GM10266 (cell line): ENCODE data around the gene ERC2.

Source experiments
- DNase-seq: peaks from one replicate; pipeline ENCODE4 v3.0.0; 2012; ENCODE audit errors: extremely low spot score
- TF ChIP-seq, protein P1 (sequence below): IDR thresholded peaks from 2 replicates; pipeline ENCODE4 v1.5.1; 2012; ENCODE audit warnings: mild to moderate bottlenecking, low read depth; ENCODE audit not compliant: control insufficient read depth, insufficient read depth; ENCODE audit errors: missing control alignments

The ERC2 gene

DNA sequence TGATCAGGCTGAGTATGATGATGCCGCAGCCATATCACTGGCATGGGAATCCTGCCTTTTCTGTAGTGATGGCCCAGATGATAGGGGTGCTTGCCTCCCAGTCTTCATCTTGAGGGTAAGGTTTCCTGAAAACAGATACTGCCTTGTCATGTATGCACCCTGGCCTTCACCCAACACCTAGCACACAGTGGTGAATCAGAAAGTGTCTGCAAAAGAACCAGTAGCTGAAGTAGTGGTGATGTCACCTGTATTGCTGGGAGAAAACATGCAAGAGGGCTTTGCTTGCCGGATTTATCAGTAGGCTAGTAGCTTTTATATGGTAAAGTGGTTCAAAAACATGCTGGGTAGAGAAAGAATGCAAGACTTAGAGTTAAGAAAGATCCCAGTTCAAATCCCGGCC, 561.4 kb downstream of the ERC2 start:
- no peak for DNase-seq
- TF ChIP-seq, protein P1, sequence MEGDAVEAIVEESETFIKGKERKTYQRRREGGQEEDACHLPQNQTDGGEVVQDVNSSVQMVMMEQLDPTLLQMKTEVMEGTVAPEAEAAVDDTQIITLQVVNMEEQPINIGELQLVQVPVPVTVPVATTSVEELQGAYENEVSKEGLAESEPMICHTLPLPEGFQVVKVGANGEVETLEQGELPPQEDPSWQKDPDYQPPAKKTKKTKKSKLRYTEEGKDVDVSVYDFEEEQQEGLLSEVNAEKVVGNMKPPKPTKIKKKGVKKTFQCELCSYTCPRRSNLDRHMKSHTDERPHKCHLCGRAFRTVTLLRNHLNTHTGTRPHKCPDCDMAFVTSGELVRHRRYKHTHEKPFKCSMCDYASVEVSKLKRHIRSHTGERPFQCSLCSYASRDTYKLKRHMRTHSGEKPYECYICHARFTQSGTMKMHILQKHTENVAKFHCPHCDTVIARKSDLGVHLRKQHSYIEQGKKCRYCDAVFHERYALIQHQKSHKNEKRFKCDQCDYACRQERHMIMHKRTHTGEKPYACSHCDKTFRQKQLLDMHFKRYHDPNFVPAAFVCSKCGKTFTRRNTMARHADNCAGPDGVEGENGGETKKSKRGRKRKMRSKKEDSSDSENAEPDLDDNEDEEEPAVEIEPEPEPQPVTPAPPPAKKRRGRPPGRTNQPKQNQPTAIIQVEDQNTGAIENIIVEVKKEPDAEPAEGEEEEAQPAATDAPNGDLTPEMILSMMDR, result no peak

DNA sequence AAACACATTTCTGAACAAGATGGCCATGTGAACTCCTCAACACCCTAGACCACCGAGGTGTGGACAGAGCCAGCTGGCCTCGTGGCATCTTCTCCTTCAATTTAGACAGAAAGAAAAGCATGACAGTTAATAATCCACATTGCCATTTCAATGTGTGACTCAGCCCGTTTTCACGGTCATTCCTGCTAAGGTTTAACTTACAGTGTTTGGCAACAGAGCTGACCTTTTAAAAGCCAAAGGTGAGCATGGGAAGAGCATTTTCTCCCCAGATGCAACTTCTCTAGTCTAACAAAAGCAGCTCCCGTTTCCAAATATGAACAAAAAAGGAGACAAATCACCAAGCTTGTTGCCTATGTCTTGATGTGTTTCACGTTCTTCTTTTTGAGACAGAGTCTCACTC, 563.6 kb downstream of the ERC2 start:
- DNase-seq, result no peak
- TF ChIP-seq, protein P1, result no peak

DNA sequence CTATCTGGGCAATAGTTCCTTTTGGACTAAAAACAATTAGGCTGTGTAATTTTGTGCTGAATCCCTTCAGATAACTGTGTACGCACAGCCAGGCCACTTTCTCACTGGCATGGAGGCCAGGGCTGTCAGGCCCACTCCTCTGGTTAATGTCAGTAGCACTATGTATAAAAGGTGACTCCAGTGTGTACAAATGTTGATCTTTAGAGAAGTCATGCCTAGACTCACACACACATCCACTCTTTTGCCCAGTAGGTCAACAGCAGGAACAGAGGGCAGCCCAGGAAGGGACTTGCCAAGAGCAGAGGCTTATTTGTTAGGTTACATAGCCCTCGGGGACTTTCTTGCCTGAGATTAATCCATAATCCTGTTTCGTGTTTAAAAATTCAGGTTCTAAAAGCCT, 564.6 kb downstream of the ERC2 start:
- TF ChIP-seq, protein P1, result no peak
- no peak for DNase-seq

DNA sequence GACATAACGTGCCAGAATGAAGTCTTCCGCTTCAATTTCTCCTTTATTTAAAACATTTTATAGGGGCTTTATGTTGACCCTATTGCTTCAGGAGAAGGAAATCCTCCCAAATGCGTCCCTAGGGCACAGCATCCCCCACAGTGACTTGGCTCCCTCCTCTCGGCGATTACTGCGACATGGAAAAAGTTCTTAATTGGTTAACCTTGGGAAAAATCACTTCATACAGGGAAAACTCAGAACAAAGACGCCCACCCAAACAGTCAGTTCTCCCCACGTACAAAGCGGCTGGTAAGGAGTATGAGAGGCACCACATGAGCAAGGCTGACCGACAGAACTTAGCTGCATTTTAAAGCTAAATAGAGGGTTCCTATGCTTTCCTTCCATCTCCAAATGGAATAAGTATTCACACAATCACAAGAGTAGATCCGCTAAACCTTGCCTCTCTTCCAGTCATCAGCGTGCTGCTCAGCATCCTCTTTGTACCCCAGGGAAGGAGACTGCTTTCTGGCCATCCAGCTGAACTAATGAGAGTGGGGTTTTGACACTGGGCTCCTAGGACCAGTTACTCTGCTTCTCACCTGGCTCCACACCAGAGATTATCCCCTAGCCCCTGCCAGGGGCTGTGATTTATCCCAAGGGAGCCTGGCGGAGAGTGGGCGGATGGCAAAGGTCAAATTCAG, 565.9 kb downstream of the ERC2 start:
- DNase-seq, result no peak
- TF ChIP-seq, protein P1, result no peak

DNA sequence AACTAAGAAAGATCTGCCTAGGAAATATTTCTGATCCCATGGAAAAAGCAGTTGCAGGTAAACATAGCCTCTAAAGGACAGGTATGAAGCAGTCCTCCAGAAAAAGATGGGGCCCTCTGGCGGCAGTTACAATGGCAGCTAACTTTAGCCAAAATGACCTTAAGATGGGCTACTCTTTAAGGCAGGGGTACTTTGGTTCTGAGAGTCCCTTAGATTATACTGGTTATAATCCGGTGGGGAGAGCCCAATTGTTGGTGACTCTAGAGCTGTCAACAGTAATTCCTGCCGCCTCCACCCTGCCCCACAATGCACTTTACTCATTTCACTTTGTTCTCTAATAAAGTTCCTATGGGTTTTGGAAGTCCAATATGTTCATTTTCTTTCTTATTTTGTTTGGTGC, 568.4 kb downstream of the ERC2 start:
- no peak for DNase-seq
- TF ChIP-seq, protein P1, result no peak

DNA sequence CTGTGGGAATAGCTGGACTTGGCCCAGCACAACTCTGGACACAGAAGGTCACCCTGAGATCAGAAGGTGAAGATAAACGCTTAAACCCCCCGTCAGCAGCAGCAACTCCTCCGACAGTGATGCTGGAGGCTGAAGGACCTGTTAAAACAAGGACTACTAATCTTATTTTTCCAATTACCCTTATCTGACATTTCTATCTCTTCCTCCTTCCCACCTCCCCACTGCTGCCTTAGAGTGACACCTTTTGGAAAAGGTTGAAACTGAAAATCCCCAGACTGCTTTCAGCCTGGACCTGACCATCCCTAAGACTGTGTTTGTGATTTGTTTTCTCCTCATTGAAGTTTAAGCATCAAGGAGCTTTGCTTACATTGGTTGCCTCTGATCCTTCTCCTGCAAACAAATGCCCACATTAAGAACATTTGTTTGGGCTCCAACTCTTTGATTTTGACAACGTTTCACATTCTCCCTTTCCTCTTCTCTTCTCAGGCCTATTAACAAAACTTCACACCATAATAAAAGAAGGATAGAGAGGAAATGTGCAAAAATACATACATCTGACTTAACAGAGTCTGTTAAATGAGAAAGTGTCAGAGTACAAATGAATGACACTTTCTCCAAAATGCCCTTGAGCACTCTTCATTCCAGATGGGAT, 570.6 kb downstream of the ERC2 start:
- DNase-seq, result no peak
- TF ChIP-seq, protein P1, result no peak

DNA sequence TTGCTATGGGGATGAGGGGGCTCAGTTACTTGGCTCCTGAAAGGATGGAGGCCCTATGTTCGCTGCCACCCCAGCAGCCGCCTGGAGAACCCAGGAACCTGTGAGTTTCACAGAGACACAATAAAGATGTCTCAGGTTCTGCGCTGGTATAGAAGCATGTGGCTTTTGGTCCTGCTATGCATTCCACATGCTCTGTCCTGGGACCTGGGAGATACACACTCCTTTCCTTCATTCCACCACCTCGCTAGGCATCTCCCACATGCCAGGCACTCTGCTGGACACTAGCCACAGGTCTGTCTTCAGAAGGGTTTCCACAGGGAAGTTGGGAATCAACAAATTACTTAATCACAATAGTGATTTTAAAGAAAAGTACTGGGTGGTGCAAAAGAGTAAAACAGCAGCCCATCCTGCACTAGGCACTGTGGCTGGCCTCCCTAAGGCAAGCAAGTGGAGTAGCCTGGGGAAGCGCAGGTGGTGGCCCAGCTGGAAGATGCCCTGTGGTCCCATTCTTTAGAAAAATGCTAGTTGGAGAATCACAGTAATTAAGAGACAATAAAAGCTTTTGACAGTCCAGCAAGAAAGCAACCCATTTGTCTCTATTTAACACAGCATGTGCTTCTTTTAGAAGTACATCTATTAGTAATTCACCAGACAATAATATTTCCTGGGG, 572.2 kb downstream of the ERC2 start:
- DNase-seq, result no peak
- TF ChIP-seq, protein P1, result no peak
